Spinal cord (tissue), 10 donors: Measurements from ENCODE around the gene NPAS3. TPM values are rescaled to one million over a fixed set of nuclear protein-coding genes. Genes with fewer than 3 reads are reported as not detected.

Experiments
- DNase-seq, 6 donors: peaks; one replicate each; pipeline versions ENCODE4 v3.0.0 to v3.0.0-alpha.2; 2013 to 2015; ENCODE audit warnings: low spot score in 6 of 6, low read depth in 4 of 6
- H3K27ac ChIP-seq: one replicate; pipeline ENCODE4 v1.5.1; 2013; ENCODE audit warnings: low read depth, low read length, control low read depth
- H3K27me3 ChIP-seq: one replicate; pipeline ENCODE4 v1.6.1; 2013; ENCODE audit warnings: low read length; ENCODE audit not compliant: control insufficient read depth, insufficient read depth
- H3K36me3 ChIP-seq: one replicate; pipeline ENCODE4 v1.6.1; 2013; ENCODE audit warnings: low read length; ENCODE audit not compliant: control insufficient read depth, insufficient read depth
- H3K4me1 ChIP-seq: one replicate; pipeline ENCODE4 v1.6.1; 2013; ENCODE audit warnings: low read length; ENCODE audit not compliant: control insufficient read depth, insufficient read depth
- H3K4me3 ChIP-seq: one replicate; pipeline ENCODE4 v1.5.1; 2013; ENCODE audit warnings: low read depth, low read length, control low read depth
- H3K9me3 ChIP-seq: one replicate; pipeline ENCODE4 v1.6.1; 2013; ENCODE audit warnings: low read length; ENCODE audit not compliant: control insufficient read depth, insufficient read depth
- WGBS: methylation state at CpG from one replicate; pipeline ENCODE4 v1.1.5; 2013; ENCODE audit warnings: missing lambda C conversion rate; ENCODE audit not compliant: insufficient coverage; 5-methylcytosine and 5-hydroxymethylcytosine counted together
- polyA plus RNA-seq, 2 donors: library from polyadenylated mRNA; unstranded; fragments of 120-200 nt; gene quantifications; one replicate each; pipeline ENCODE4 v1.2.1, GENCODE V29; 2013; ENCODE audit not compliant: insufficient read length in 2 of 2
- total RNA-seq, 2 donors: library from RNA; depleted of rRNA in 1 of 2; stranded (reverse); fragments of 120-200 nt in 1 of 2; fragments of >200 nt in 1 of 2; gene quantifications; one replicate each; pipeline versions ENCODE4 v1.2.3 to v1.2.4, GENCODE V29; 2013 to 2014
- donor health status: healthy.

Gene NPAS3
- total and polyA plus RNA-seq, 4 donors: 23.2 to 77.3 (median 50.8) TPM

GRCh38 chr14:33275879-33276278 lies 337.2 kb downstream of the NPAS3 start:
- WGBS: 89% methylated on average over 3 of the region's 4 CpGs
- Histone ChIP-seq H3K36me3 (no peaks in the 10 kb centered on the region), H3K4me1 (no peaks in the 10 kb centered on the region), H3K27ac (no peak overlapping the region), H3K4me3 (no peak overlapping the region), H3K27me3 (no peaks in the 10 kb centered on the region), H3K9me3 (no peaks in the 10 kb centered on the region)
- no peak for DNase-seq

GRCh38 chr14:33279865-33280264 lies 341.2 kb downstream of the NPAS3 start:
- 100% methylated on average over 2 of the region's 3 CpGs for WGBS
- DNase-seq: no peak
- no peaks in the 10 kb centered on the region for H3K9me3 ChIP-seq
- H3K4me1 ChIP-seq: peaks cover 6% of the 10 kb centered on the region
- H3K36me3 ChIP-seq: no peaks in the 10 kb centered on the region
- H3K4me3 ChIP-seq: no peak overlapping the region
- H3K27ac ChIP-seq: no peak overlapping the region
- no peaks in the 10 kb centered on the region for H3K27me3 ChIP-seq

GRCh38 chr14:33280646-33281045 lies 342.0 kb downstream of the NPAS3 start:
- H3K27me3 ChIP-seq: no peaks in the 10 kb centered on the region
- WGBS: 100% methylated on average over 1 of the region's 3 CpGs

DNA sequence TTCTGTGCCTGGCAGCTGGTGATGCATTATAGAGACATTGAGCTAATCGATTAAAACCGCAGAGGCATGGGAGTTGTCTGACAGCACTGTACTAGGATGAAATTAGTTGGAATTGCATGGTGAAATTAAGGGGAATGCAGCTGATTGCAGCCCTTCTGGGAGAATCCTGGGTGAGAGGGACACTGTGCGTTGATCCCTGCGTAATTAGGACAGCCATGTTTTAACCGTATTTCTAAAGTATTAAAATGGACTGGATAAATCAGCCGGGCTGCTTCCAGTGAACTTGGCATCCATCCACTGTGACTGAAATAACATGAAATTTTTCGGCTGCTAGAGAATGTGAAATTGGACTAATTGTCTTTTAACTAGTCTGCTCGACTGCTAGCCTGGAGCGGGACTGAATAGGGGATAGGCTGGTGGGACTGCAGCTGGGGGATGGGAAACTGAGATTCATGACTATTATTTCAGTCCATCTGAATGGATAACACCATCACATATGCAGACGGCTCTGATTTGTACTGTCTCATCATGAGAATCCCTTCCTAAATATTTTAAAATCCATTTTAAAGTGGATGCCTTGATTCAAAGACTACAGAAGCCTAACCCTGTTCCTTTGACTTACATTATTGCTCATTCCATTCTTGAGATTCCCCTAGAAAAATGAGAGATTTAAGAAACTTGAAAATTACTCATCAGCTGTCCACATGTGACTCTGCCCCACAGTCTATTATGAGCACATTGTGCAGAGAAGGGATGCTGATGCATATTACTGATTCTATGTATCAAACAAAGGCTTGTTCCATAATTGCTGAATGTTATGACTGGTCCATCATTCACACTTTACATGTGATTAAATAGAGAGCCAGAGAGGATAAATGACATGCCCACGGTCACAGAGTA lies 343.9 kb downstream of the NPAS3 start:
- H3K27me3 ChIP-seq: no peaks in the 10 kb centered on the region
- 42% methylated on average over 9 of the region's 11 CpGs for WGBS
- no peak overlapping the region for H3K4me3 ChIP-seq

More at GRCh38 chr14:33280646-33281045, 342.0 kb downstream of the NPAS3 start:
- DNase-seq: no peak
- H3K27ac ChIP-seq: no peak overlapping the region
- no peaks in the 10 kb centered on the region for H3K9me3 ChIP-seq
- H3K4me3 ChIP-seq: no peak overlapping the region
- peaks cover 6% of the 10 kb centered on the region for H3K4me1 ChIP-seq
- no peaks in the 10 kb centered on the region for H3K36me3 ChIP-seq

DNA sequence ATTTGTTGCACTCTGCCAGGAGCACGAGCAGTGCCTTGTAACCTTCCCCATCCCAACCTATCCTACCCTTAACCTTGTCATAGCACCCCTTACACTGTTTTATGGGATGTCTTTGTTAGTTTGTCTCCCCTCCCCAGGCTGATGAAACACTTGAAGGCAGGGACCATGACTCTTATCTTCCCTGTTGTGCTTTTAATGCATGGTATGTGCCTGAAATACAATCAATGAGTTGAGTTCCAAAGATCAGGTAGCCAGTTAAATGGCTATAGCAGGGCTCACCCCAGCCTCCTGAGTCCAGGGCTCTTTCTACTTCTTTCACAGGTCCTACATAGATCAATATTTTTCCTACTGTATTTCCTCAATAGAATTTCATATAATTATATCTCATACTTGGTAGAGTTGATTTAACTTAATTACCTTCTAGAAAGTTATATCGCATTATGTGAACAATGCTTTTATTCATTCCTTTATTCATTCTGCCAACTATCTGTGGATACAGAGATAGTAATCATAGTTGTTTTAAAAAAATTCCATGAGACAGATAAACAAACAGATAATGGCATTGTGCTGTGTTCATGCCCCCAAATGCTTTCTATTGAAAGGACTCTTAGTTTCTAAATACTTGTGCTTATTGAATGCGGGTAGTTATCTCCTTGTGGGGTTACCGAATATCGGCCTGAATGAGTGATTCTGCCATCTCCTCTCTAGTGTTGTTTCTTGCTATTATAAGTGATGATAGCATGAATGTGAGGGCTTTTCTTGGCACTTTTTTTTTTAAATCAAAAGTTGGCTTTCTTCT lies 347.4 kb downstream of the NPAS3 start:
- no peak overlapping the region for H3K27ac ChIP-seq
- 100% methylated on average over 4 of the region's 5 CpGs for WGBS

More for the DNA sequence above, 343.9 kb downstream of the NPAS3 start:
- no peak overlapping the region for H3K27ac ChIP-seq
- H3K36me3 ChIP-seq: no peaks in the 10 kb centered on the region
- H3K9me3 ChIP-seq: no peaks in the 10 kb centered on the region
- peak in 3 of 6 donors; percentile 11 to 87 (median 57) for DNase-seq
- H3K4me1 ChIP-seq: peaks cover 6% of the 10 kb centered on the region

GRCh38 chr14:33287189-33287588 lies 348.5 kb downstream of the NPAS3 start:
- no peaks in the 10 kb centered on the region for H3K9me3 ChIP-seq
- 61% methylated on average over 4 of the region's 6 CpGs for WGBS
- no peak overlapping the region for H3K27ac ChIP-seq
- peak in 1 of 6 donors; percentile 62 for DNase-seq
- no peak overlapping the region for H3K4me3 ChIP-seq
- no peaks in the 10 kb centered on the region for H3K36me3 ChIP-seq
- H3K27me3 ChIP-seq: no peaks in the 10 kb centered on the region
- peaks cover 5% of the 10 kb centered on the region for H3K4me1 ChIP-seq

More for the DNA sequence above, 347.4 kb downstream of the NPAS3 start:
- Histone ChIP-seq H3K9me3 (no peaks in the 10 kb centered on the region), H3K4me1 (peaks cover 6% of the 10 kb centered on the region), H3K27me3 (no peaks in the 10 kb centered on the region), H3K36me3 (no peaks in the 10 kb centered on the region), H3K4me3 (no peak overlapping the region)
- DNase-seq: no peak

GRCh38 chr14:33290641-33291040 lies 352.0 kb downstream of the NPAS3 start:
- H3K36me3 ChIP-seq: no peaks in the 10 kb centered on the region
- no peaks in the 10 kb centered on the region for H3K4me1 ChIP-seq
- no peaks in the 10 kb centered on the region for H3K27me3 ChIP-seq
- WGBS: no CpG with 5 or more reads among the region's 4 CpGs
- H3K4me3 ChIP-seq: no peak overlapping the region
- H3K9me3 ChIP-seq: no peaks in the 10 kb centered on the region
- peak in 1 of 6 donors; percentile 28 for DNase-seq
- no peak overlapping the region for H3K27ac ChIP-seq

- no peaks in the 10 kb centered on the region for H3K4me1 ChIP-seq
- no peak for DNase-seq
- no peaks in the 10 kb centered on the region for H3K36me3 ChIP-seq
- WGBS: 85% methylated on average over 4 of the region's 8 CpGs
- H3K4me3 ChIP-seq: no peak overlapping the region
- no peaks in the 10 kb centered on the region for H3K27me3 ChIP-seq
- no peaks in the 10 kb centered on the region for H3K9me3 ChIP-seq
- H3K27ac ChIP-seq: no peak overlapping the region
These were observed 352.9 kb downstream of the NPAS3 start for GRCh38 chr14:33291529-33292104.

- Histone ChIP-seq H3K4me3 (no peak overlapping the region), H3K4me1 (no peaks in the 10 kb centered on the region), H3K9me3 (no peaks in the 10 kb centered on the region), H3K27ac (no peak overlapping the region), H3K36me3 (no peaks in the 10 kb centered on the region), H3K27me3 (no peaks in the 10 kb centered on the region)
- no CpG with 5 or more reads among the region's 2 CpGs for WGBS
- DNase-seq: no peak
These were observed 355.7 kb downstream of the NPAS3 start for GRCh38 chr14:33294419-33294818.
